Embryonic facial prominence (tissue), 1 donor: ENCODE data around the gene EFCAB12.
A peak's percentile ranks its signal among the peaks of the same experiment; 100 is the strongest.
"Not testable (repeated sequence)": the region's sequence is repeated elsewhere in the genome, so short reads cannot be mapped to it uniquely, and the experiment has no call there.

Experiments
- DNase-seq: peaks from one replicate; pipeline ENCODE4 v3.0.0-alpha.2; 2016; ENCODE audit errors: extremely low spot score

EFCAB12 gene

GRCh38 chr3:129421236-129421883 lies 7.1 kb downstream of the EFCAB12 start:
- DNase-seq = no peak

DNA sequence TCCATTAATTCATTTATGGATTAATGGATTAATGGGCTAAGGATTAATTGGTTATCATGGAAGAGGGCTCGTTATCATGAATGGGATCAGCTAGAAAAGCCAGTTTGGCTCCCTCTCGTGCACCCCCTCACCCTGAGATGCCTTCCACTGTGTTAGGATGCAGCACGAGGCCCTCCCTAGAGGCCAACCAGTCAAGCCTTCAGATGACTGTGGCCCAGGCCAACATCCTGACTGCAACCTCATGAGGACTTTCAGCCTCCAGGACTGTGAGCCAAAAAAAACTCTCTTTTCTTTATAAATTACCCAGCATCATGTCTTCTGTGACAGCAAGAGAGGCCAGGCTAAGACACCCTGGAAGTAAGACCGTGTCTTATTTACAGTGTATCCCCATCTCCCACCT lies 9.0 kb downstream of the EFCAB12 start:
- DNase-seq = no peak

- DNase-seq = no peak
Observed at GRCh38 chr3:129418041-129418973, 10.1 kb downstream of the EFCAB12 start.

GRCh38 chr3:129417326-129417725 lies 11.1 kb downstream of the EFCAB12 start:
- DNase-seq = no peak

DNA sequence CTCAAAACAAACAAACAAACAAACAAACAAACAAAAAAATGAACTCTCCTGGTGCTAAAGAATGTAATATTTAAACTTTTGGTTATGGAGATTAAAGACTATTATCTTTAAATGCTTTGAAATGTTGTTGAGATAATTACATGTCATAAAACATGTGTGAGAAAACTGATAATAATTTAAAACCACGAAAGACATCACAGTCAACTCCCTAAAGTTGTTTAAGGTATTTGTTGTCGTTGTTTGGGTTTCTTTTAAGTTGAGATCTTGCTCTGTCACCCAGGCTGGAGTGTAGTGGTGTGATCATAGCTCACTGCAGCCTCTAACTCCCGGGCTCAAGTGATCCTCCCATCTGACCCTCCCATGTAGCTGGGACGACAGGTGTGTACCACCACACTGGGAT lies 12.0 kb downstream of the EFCAB12 start:
- no peak for DNase-seq

- no peak for DNase-seq
Observed at GRCh38 chr3:129415830-129416229, 12.6 kb downstream of the EFCAB12 start.

DNA sequence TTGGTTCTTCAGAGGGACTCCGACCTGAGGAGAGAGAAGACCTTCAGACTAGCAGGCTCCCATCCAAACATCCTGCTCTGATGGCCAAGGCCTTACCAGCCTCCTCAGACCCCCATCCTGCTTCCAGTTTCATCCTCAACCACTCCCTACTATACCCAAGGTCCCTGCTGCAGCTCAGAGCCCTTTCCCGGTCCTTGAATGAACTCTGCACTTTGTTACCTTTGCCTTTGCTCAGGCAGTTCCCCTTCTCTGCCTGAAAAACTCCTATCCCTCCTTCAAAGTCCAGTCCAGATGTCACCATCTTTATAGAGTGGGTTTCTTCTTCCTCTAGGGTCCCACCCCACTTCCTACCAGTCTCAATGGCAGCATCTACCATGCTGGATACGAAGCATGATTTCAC lies 13.1 kb downstream of the EFCAB12 start:
- no peak for DNase-seq

DNA sequence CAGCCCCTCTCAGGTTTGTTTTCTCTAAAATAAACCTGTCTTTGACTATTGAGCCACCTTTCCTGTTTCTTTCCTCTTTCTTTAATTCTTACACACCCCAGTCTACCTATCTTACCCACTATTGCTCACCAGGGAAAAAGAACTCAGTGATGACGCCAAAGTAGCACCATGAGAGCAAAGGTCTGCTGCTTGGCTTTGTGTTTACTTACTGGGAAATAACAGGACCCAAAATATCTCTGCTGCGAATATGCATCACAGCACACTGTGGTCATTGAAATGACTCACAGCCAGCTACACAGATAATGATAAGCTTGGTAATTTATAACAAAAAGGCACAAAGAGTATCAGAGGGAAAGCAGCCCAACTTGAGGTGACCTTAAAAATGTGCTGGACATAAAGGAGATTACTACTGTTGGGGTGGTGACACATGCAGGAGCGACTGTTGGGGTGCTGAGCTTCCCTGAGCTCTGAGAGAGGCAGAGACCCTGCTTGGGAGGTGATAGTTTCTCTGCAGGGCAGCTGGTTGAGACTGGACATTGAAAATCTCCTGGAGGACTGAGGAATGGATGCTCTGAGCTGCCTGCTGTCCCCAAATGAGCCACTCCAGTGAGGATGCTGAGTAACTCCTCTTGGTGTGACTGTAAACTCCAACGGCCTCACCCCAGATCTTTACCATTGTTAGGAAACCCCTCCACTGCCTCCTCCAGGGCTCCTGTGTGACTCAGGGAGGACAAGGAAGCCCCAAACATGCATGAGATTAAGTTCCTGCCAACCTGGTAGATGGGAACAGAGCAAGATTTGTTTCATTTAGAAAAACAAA lies 14.5 kb downstream of the EFCAB12 start:
- no peak for DNase-seq

- DNase-seq = not testable (repeated sequence)
Observed at GRCh38 chr3:129413238-129413637, 15.2 kb downstream of the EFCAB12 start.

DNA sequence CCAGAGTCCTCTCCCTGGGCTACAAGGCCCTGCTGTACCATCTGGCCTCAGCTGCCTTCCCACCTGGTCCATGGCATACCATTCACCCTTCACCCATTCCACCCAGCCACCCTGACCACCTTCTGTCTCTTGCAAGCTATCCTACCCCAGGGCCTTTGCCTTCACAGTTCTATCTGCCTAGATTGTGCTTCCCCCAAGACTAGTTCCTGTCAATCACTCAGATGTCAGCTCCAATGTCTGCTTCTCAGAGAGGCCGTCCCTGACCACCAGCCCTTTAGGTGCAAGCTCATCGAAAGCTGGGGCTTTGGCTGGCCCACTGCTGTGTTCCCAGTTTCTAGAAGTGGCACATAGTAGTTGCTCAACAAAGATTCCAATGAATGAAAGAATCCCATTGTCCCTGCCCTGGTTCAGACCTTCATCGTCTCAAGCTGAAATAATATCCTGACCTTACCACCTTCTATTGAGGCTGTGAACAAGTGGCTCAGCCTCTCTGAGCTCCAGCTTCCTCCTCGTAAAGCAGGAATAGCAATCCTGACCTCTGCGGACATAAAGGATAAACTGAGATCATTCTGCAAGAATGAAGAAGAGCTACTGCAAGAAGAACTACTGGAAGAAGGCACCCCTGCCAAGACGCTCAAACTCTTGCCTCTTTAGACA lies 15.8 kb downstream of the EFCAB12 start:
- no peak for DNase-seq

DNA sequence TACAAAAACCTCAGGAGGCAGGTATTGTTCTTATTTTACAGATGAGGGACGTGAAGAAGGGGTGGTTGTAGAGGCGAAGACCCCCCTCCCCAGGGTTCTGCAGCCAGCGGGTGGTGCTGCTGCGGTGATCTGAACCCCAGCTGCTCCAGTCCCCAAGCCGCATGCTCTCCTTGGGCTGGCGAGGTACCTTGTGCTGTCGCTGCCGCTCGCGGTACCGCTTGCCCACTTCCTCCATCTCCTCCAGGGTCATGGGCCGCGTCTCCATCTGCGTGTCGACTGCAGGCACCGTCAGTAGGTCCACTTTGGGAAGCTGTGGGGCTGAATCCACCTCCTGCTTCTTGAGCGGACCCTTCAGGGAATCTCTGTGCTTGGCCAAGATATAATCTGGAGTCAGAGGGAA lies 17.5 kb downstream of the EFCAB12 start:
- DNase-seq = no peak

DNA sequence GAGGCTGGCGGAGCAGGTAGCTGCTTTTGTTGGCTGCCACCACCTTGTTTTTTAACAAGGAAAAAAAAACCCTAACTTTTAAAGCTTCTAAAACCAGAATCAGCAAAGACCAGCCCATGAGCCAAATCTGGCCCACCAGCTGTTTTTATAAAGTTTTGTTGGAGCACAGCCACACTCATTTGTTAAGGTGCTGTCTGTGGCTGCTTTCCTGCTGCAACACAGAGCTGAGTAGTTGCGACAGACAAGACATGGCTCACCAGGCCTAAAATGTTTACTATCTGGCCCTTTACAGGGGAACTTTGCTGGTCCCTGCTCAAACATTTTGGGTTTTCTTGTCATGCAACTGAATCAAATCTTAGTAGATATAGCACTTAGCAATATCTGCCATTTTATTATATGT lies 18.9 kb downstream of the EFCAB12 start:
- no peak for DNase-seq

GRCh38 chr3:129404610-129405009 lies 23.8 kb downstream of the EFCAB12 start:
- no peak for DNase-seq

DNA sequence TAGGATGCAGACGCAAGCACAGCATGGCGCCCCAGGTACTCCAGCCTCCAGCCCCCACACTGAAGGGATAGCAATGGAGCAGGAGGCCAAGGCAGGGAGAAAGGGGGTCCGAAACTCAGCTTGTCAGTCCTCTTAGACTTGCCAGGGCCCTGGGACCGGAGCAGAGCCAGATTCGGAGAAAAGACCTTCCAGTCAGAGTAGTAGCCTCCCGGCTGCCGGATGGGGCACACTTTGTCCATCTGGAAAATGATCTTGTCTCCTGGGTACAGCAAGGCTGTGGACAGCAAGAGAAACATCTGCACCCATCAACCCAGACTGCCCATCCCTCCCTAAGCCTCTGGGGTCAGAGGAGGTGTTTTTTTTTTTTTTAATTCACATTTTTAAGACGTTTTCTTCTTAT lies 24.3 kb downstream of the EFCAB12 start:
- DNase-seq = no peak

- no peak for DNase-seq
Observed at GRCh38 chr3:129403450-129403849, 25.0 kb downstream of the EFCAB12 start.

GRCh38 chr3:129402616-129403015 lies 25.8 kb downstream of the EFCAB12 start:
- no peak for DNase-seq

- DNase-seq = no peak
Observed at GRCh38 chr3:129402210-129402609, 26.2 kb downstream of the EFCAB12 start.

- no peak for DNase-seq
Observed at GRCh38 chr3:129399895-129400357, 28.5 kb downstream of the EFCAB12 start.

DNA sequence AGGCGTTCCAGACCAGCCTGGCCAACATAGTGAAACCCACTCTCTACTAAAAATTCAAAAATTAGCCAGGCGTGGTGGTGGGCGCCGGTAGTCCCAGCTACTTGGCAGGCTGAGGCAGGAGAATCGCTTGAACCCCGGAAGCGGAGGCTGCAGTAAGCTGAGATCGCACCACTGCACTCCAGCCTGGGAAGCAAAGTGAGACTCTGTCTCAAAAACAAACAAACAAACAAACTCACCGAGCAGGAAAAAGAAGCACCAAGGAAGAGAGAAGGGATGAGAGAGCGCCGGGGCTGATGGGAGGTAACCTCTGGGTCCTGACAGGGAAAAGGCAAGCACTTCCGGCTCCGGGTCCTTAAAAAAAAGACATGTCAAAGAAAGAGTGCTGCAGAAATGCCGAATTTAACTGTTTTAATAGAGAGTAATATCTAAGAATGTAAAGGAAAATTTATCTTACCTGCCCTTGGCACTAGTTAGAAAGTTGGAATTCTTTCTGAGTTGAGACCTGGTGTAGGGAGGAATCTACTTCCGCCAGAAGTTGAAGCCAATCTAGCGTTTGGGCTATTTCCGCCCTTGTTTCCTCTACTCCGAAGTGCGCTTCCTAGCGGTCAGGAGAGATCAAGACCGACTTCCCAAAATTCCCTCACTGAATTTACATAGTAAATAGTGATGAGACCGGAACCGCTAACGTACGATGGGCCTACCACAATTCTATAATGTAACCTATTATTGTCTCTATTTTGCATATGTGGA lies 29.1 kb downstream of the EFCAB12 start:
- DNase-seq = peak; percentile 94

DNA sequence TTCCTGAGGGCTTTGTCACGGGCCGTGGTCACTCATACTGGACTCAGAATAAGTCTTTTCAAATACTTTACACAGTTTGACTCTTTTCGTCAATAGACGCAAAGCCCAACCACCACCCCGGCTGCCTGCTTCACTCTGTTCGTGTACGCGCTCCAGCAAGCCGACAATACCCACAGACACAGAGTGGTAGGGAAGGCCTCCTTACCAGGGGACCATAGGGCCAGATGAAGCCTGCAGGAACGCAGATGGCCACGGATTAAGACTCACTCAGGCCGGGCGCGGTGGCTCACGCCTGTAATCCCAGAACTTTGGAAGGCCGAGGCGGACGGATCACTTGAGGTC lies 29.7 kb downstream of the EFCAB12 start:
- no peak for DNase-seq
